K562 (cell line): Measurements from ENCODE around the gene COPS6. TPM values are rescaled to one million over a fixed set of nuclear protein-coding genes. Genes with fewer than 3 reads are reported as not detected.

ENCODE experiments used
- ARHGAP35 ChIP-seq: fragments of 450-650 bp; IDR thresholded peaks from 2 replicates; pipeline ENCODE4 v1.6.1; 2018; ENCODE audit not compliant: partially characterized antibody
- ARID2 ChIP-seq: fragments of 450-650 bp; IDR thresholded peaks from 2 replicates; pipeline ENCODE4 v1.6.1; 2017; ENCODE audit warnings: antibody characterized with exemption, mild to moderate bottlenecking
- ATF7 ChIP-seq: fragments of 450-650 bp; IDR thresholded peaks from 2 replicates; pipeline ENCODE4 v1.7.1; 2014; ENCODE audit warnings: mild to moderate bottlenecking, moderate library complexity
- CUX1 ChIP-seq: fragments of 200-800 bp; sonication (Bioruptor generic); IDR thresholded peaks from 2 replicates; pipeline ENCODE4 v1.6.1; 2016; ENCODE audit warnings: missing genetic modification characterization, missing compliant biosample characterization
- GTF2A2 ChIP-seq: IDR thresholded peaks from 2 replicates; pipeline ENCODE4 v1.6.1; 2016; ENCODE audit warnings: mild to moderate bottlenecking, missing genetic modification characterization, missing compliant biosample characterization
- HMG20B ChIP-seq: fragments of 250-450 bp; sonication (Bioruptor Pico); IDR thresholded peaks from 2 replicates; pipeline ENCODE4 v1.5.0; 2021; ENCODE audit warnings: mild to moderate bottlenecking
- HNRNPL ChIP-seq: fragments of 200-400 bp; formaldehyde crosslinking; IDR thresholded peaks from 2 replicates; pipeline ENCODE4 v1.6.1; 2017; ENCODE audit warnings: low read depth, mild to moderate bottlenecking, low read length
- KLF10 ChIP-seq: fragments of 250-450 bp; sonication (Bioruptor Pico); IDR thresholded peaks from 2 replicates; pipeline ENCODE4 v1.6.1; 2021; ENCODE audit warnings: matching md5 sums
- KLF16 ChIP-seq: IDR thresholded peaks from 2 replicates; pipeline ENCODE4 v1.6.1; 2016; ENCODE audit warnings: antibody characterized with exemption
- MCM2 ChIP-seq: fragments of 450-650 bp; IDR thresholded peaks from 2 replicates; pipeline ENCODE4 v1.6.1; 2017; ENCODE audit warnings: low read depth, mild to moderate bottlenecking
- NFE2L1 ChIP-seq: fragments of 450-650 bp; IDR thresholded peaks from 2 replicates; pipeline ENCODE4 v1.6.1; 2016; ENCODE audit warnings: missing genetic modification characterization, low read depth, mild to moderate bottlenecking, missing compliant biosample characterization, moderate library complexity, borderline replicate concordance
- POU5F1 ChIP-seq: fragments of 150-350 bp; IDR thresholded peaks from 2 replicates; pipeline ENCODE4 v1.6.1; 2014; ENCODE audit warnings: borderline replicate concordance, low read length, low read depth, mild to moderate bottlenecking; ENCODE audit not compliant: partially characterized antibody
- SMARCA5 ChIP-seq: fragments of 450-650 bp; IDR thresholded peaks from 2 replicates; pipeline ENCODE4 v1.6.1; 2016
- SNRNP70 ChIP-seq: fragments of 200-400 bp; formaldehyde crosslinking; optimal IDR thresholded peaks from 2 replicates; pipeline ENCODE3; 2017; ENCODE audit warnings: low read depth, low read length
- TAF9B ChIP-seq: fragments of 450-650 bp; IDR thresholded peaks from 2 replicates; pipeline ENCODE4 v1.6.1; 2018; ENCODE audit warnings: mild to moderate bottlenecking; ENCODE audit not compliant: partially characterized antibody
- WHSC1 ChIP-seq: IDR thresholded peaks from one replicate; pipeline ENCODE4 v1.6.1; 2012; ENCODE audit warnings: low read length, control low read depth, inconsistent platforms
- ZNF124 ChIP-seq: sonication (generic); formaldehyde crosslinking; IDR thresholded peaks from 2 replicates; pipeline ENCODE4 v1.8.1; 2022; ENCODE audit warnings: missing genetic modification reagents
- ZNF134 ChIP-seq: fragments of 250-450 bp; sonication (Bioruptor Pico); conservative IDR thresholded peaks from 2 replicates; pipeline ENCODE4 v1.4.0; 2020
- ZNF282 ChIP-seq: sonication (generic); formaldehyde crosslinking; IDR thresholded peaks from 2 replicates; pipeline ENCODE4 v1.8.1; 2023; ENCODE audit warnings: missing genetic modification reagents
- ZNF609 ChIP-seq: sonication (generic); formaldehyde crosslinking; IDR thresholded peaks from 2 replicates; pipeline ENCODE4 v1.8.1; 2023; ENCODE audit warnings: missing genetic modification reagents, mild to moderate bottlenecking, borderline replicate concordance
- polyA plus RNA-seq, 8 experiments: library from polyadenylated mRNA; depleted of rRNA in 4 of 8; stranded (reverse) in 5 of 8; unstranded in 3 of 8; fragments of >200 nt; fragmentation: Nextera tagmentation in 2 of 8; fragmentation: Illumina TruSeq in 1 of 8; extraction: Ambion mirVana in 2 of 8; extraction: Trizol in 1 of 8; gene quantifications; 2 replicates each; pipeline versions ENCODE4 v1.2.1 to v1.2.3, GENCODE V29; 2011 to 2014; ENCODE audit warnings: inconsistent platforms in 1 of 8, missing spikeins in 1 of 8
- total RNA-seq, 7 experiments: library from RNA; depleted of rRNA in 6 of 7; stranded (reverse); fragments of >200 nt in 6 of 7; fragmentation: Illumina TruSeq in 2 of 7; extraction: Trizol in 2 of 7; gene quantifications; 2 replicates each; pipeline versions ENCODE4 v1.2.1 to v1.2.3, GENCODE V29; 2011 to 2021; ENCODE audit warnings: low replicate concordance in 1 of 7

COPS6 gene
- total and polyA plus RNA-seq, 9 of the 15 experiments (the other 6 are each of a cell fraction or from before 2014, with no cell fraction given), result 63.0 to 331 (median 168) TPM

GRCh38 chr7:100130608-100131453 lies 42.1 kb downstream of the COPS6 start (continued):
- TF ChIP-seq KLF16 (peak; percentile 46; the same call in 1 of the 2 replicates), CUX1 (CRISPR knock-in tag) (no peak), HNRNPL (no peak), NFE2L1 (tag) (no peak), ZNF609 (CRISPR knock-in tag) (no peak), KLF10 (CRISPR knock-in tag) (no peak), GTF2A2 (tag) (no peak), ZNF134 (no peak), HMG20B (CRISPR knock-in tag) (no peak), ARID2 (peak; percentile 77; the same call in 1 of the 2 replicates), MCM2 (no peak), SMARCA5 (peak; percentile 81; the same call in 1 of the 2 replicates), ARHGAP35 (peak; percentile 65), SNRNP70 (no peak), ZNF282 (CRISPR knock-in tag) (no peak), POU5F1 (no peak), WHSC1 (no peak), ATF7 (0 out of 2 replicates have a peak, but pooled peaks have one; percentile 17), ZNF124 (CRISPR knock-in tag) (no peak), TAF9B (no peak)
